GM21526 (cell line): ENCODE data around the gene CDCA7L.
"Not testable (repeated sequence)": the region's sequence is repeated elsewhere in the genome, so short reads cannot be mapped to it uniquely, and the experiment has no call there.

Experiments used
- ATAC-seq: cut with Tn5 transposase; IDR thresholded peaks from one replicate; pipeline ENCODE4 v1.9.1; 2021; ENCODE audit warnings: moderate library complexity; ENCODE audit not compliant: unreplicated experiment, low FRiP score

The CDCA7L gene

GRCh38 chr7:21912931-21913780 is 32.5 kb downstream of the CDCA7L start:
- no peak for ATAC-seq

DNA sequence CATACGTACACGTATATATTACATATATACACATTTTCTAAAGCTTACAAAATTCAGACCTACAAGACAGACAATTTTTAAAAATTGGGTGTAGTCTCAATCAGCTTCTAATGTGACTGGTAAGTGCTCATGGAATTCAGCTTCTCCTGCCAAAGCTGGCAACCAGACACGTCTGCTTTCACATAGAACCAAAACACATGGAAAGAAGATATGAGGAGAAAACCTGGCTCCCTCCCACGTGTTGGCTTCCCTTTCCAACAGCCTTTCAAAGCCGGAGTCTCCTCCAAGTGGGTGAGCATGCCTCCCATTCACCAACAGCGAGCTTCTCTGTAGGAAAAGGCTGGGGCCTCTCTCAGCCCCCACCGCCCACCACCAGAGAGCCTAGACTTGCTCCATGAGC is 33.4 kb downstream of the CDCA7L start:
- ATAC-seq, result no peak

DNA sequence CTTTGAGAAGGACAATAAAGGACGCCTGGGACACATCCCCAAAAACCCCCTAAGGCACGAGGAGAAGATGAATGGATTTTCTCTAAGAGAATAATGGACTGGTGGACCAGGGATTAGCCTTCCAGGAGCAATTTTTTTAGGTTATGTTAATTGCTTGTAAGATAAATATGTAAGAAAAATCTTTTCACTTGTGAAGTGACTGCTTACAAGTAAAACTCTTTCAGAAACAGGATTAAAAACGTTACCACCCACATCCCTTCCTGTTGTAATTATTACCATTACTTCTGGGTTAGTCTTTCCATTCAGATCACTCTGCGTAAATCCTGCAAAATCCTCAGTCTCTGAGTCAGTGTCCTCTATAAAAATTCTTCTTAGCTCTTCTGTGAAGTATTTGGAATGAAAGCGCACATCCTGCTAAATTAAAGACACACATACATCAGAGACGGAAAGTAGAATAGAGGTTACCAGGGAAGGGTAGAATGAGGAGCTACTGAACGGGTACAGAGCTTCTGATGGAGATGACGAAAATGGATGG is 34.3 kb downstream of the CDCA7L start:
- ATAC-seq, result no peak

GRCh38 chr7:21910253-21910652 is 35.4 kb downstream of the CDCA7L start:
- no peak for ATAC-seq

DNA sequence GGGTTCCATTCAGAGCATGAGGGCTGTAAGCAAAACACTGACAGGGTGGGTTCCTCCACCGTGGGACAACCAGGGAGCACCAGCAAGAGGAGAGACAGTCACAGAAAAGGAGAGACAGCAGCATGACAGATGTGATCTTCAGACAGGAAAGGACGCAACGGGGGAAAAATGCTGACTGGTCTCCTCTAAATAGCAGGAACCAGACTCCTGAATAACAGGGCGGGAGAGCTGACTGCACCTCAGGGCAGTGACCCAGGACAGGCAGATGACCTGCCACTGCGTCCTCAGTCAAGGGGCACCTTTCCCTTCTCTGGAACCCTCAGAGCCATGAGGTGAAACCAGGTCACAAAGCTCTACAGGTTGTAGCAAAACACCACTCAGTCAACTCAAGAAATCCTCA is 37.0 kb downstream of the CDCA7L start:
- ATAC-seq, result no peak

DNA sequence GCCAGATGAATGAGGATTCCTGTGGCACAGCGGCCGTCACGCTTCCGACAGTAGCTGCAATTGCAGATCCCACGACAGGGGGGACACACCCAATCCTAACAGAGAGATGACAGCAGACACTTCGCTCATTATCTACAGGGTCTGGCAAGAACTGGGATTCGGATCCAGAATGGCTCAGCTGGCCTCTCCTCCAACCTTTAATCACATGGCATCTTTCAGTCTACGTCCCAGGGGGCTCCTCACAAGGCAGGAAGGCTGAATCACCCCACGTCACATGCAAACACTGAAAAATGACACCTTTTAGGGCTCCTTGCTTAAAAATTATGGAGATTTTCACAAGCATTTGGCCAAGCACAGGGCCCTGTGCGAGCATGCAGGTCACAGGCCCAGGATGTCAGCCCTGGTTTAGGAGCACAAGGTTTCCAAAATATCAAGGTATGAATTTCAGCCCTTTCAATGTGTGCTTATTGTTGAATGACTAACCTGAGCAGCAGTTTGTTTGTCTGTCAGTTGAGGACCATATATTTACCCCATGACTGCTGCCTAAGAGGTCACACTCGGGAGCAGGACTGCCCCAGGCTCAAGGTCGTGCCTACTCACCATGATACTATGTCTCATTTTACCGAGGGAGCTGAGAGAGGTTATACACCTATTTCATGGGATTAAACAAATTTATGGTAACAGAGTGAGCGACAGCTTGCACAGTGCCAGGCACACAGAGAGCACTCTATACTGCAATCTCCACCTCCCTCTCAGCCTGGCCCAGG is 42.5 kb downstream of the CDCA7L start:
- ATAC-seq, result no peak

- ATAC-seq, result no peak
Observed at GRCh38 chr7:21902240-21902639, 43.5 kb downstream of the CDCA7L start.

- ATAC-seq, result peak; percentile 95
Observed at GRCh38 chr7:21898265-21898930, 47.3 kb downstream of the CDCA7L start.

GRCh38 chr7:21893401-21893800 is 52.3 kb downstream of the CDCA7L start:
- ATAC-seq, result no peak

DNA sequence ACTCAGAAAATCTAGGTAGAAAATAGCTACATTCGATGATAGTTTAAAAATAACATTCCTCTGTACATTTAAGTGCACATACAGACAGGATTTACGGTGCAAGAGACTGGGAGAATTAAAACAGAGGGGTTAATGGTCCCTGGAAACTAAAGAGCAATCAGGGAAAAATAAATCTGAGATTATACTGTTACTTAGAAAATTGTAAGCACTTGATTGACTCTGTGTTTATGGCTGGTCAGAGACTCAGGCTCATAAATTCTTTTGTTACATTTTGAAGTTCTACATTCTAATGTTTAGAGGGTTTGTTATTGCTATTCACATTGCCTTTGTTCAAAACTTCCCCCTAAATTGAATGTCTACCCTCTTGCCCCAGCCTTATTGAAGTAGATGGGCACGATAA is 54.4 kb downstream of the CDCA7L start:
- ATAC-seq, result no peak

- no peak for ATAC-seq
Observed at GRCh38 chr7:21887779-21888178, 57.9 kb downstream of the CDCA7L start.

DNA sequence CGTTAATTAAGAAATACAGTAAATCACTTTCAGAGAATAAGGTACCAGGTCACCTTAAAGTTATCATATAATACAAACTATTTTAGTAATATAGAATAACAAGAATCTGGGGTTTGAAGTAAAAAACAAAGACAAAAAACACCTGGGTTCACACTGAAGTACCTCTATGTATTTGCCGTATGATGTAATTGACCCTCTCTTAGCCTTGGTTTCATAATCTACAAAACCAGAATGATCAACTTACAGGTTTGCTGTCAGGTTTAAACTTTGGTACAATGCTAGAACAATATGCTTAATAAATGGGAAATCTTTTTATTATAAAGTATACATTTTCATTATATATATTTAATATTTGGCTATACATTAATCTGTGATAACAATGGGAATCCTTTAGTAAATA is 58.3 kb downstream of the CDCA7L start:
- no peak for ATAC-seq

DNA sequence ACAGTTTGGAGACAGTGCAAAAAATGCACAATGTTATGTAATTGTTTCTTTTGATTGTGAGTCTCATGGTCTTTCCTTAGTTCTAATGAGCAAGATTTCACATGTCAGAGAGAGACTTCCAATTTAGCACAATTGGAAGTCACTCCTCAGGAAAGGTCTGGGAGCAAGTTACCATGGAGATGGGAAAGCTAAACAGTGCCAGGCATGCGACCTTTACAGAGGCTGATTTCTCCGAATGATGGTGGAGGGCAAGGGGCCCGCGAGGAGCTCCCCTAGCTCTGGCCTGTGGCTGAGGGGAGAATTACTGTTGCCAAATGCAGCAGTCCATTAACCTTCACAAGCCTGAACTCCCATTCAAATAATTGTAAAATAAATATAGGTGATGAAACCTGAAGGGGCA is 59.3 kb downstream of the CDCA7L start:
- no peak for ATAC-seq

GRCh38 chr7:21884496-21884895 is 61.2 kb downstream of the CDCA7L start:
- ATAC-seq, result no peak

GRCh38 chr7:21883501-21883900 is 62.2 kb downstream of the CDCA7L start:
- not testable (repeated sequence) for ATAC-seq

- ATAC-seq, result no peak
Observed at GRCh38 chr7:21883069-21883468, 62.6 kb downstream of the CDCA7L start.

DNA sequence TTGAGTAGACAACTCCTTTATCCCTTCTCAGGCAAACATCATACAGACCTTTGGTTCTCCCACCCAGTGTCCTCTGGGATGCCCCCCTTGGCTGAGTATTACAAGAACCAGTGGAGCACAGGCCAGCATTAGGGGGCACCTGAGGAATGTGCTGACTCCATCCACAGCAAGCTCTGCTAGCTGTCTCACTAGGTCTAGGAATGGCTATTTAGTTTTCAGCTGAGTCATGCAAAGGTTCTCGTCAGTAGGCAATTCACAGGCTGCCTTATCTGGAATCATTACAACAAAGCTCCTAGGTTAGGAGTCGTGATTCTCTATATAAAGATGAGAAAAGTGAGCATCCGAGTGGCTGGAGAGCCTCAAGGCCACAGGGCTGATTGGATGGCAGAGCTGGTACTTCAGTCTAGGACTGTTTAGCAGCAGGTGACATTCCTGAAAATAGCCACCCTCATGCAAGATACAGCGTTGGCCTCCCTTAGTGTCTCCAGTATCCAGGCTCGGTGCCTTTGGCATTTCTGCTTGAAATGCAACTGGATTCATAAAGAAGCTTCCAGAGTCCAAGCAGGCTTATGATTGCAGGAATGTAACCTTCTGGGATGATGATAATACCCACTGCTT is 75.8 kb downstream of the CDCA7L start:
- ATAC-seq, result no peak

- no peak for ATAC-seq
Observed at GRCh38 chr7:21868576-21868850, 77.2 kb downstream of the CDCA7L start.

GRCh38 chr7:21867816-21868575 is 77.7 kb downstream of the CDCA7L start:
- no peak for ATAC-seq

DNA sequence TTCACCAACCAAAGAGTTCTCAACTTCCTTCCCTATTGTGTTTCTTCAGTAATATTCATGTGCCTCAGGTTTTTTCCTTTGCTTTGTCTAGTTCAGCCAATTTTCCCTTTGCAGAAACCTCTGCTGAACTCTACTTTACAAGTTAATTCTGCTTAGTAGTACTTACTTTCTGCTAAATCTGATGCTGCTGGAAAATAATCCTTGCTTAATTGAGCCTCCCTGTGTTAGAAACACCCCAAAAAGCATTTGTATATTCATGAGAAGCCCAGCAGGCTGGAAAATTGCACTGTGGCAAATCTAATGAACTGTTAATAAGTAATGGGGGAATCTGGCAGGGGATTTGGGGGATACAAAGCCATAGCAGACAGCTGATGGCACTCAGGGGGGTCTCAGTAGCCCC is 78.5 kb downstream of the CDCA7L start:
- ATAC-seq, result no peak
